ENCODE results near the gene PLD6. TPM values are rescaled to one million over a fixed set of nuclear protein-coding genes. Genes with fewer than 3 reads are reported as not detected.

The PLD6 gene
- total RNA-seq, 4 donors from 2014 or later: 1.6 to 3.5 TPM; not detected in 2

- no peak overlapping the region for H3K4me3 ChIP-seq
- H3K27me3 ChIP-seq: no peaks in the 10 kb centered on the region
- peaks cover 0 to 4% (median 0%) of the 10 kb centered on the region in 4 donors for H3K4me1 ChIP-seq
- peaks cover 0 to 83% (median 0%) of the 10 kb centered on the region in 3 donors for H3K36me3 ChIP-seq
- no peak overlapping the region for H3K27ac ChIP-seq
- no peaks in the 10 kb centered on the region for H3K9me3 ChIP-seq
- DNase-seq: no peak
- no peak for TF ChIP-seq POLR2A (IDR thresholded peaks at IDR 0.05)
- no peak for TF ChIP-seq CTCF (IDR thresholded peaks at IDR 0.05)
Observed at GRCh38 chr17:17173921-17174320, 32.2 kb downstream of the PLD6 start.

- Histone ChIP-seq H3K4me3 (no peak overlapping the region), H3K36me3 (peaks cover 0 to 76% (median 0%) of the 10 kb centered on the region in 3 donors), H3K27ac (no peak overlapping the region), H3K9me3 (no peaks in the 10 kb centered on the region), H3K4me1 (peaks cover 0 to 4% (median 0%) of the 10 kb centered on the region in 4 donors), H3K27me3 (no peaks in the 10 kb centered on the region)
- no peak for TF ChIP-seq CTCF (IDR thresholded peaks at IDR 0.05)
- TF ChIP-seq POLR2A (IDR thresholded peaks at IDR 0.05): no peak
- no peak for DNase-seq
Observed at GRCh38 chr17:17172990-17173389, 33.1 kb downstream of the PLD6 start.

- no peak overlapping the region for H3K27ac ChIP-seq
- no peak for DNase-seq
- TF ChIP-seq CTCF (IDR thresholded peaks at IDR 0.05): no peak
- no peak for TF ChIP-seq POLR2A (IDR thresholded peaks at IDR 0.05)
- H3K9me3 ChIP-seq: no peaks in the 10 kb centered on the region
- H3K4me3 ChIP-seq: no peak overlapping the region
- no peaks in the 10 kb centered on the region for H3K27me3 ChIP-seq
- peaks cover 0 to 76% (median 0%) of the 10 kb centered on the region in 3 donors for H3K36me3 ChIP-seq
- H3K4me1 ChIP-seq: peaks cover 0 to 4% (median 0%) of the 10 kb centered on the region in 4 donors
Observed at GRCh38 chr17:17172001-17172939, 33.9 kb downstream of the PLD6 start.

- H3K27me3 ChIP-seq: no peaks in the 10 kb centered on the region
- peaks cover 0 to 4% (median 0%) of the 10 kb centered on the region in 4 donors for H3K4me1 ChIP-seq
- H3K27ac ChIP-seq: no peak overlapping the region
- no peaks in the 10 kb centered on the region for H3K9me3 ChIP-seq
- H3K4me3 ChIP-seq: no peak overlapping the region
- no peak for TF ChIP-seq POLR2A (IDR thresholded peaks at IDR 0.05)
- TF ChIP-seq CTCF (IDR thresholded peaks at IDR 0.05): no peak
- no peak for DNase-seq
- peaks cover 0 to 76% (median 0%) of the 10 kb centered on the region in 3 donors for H3K36me3 ChIP-seq
Observed at GRCh38 chr17:17171186-17171585, 34.9 kb downstream of the PLD6 start.

GRCh38 chr17:17170346-17170985, 35.7 kb downstream of the PLD6 start:
- H3K4me3 ChIP-seq: no peak overlapping the region
- H3K4me1 ChIP-seq: peaks cover 0 to under 1% (median 0%) of the 10 kb centered on the region in 4 donors
- TF ChIP-seq CTCF (IDR thresholded peaks at IDR 0.05) (no peak), POLR2A (IDR thresholded peaks at IDR 0.05) (no peak)
- H3K36me3 ChIP-seq: peaks cover 0 to 76% (median 0%) of the 10 kb centered on the region in 3 donors
- no peaks in the 10 kb centered on the region for H3K9me3 ChIP-seq
- H3K27ac ChIP-seq: no peak overlapping the region
- DNase-seq: no peak
- H3K27me3 ChIP-seq: no peaks in the 10 kb centered on the region

Data from Peyer's patch (tissue), 4 donors.